ENCODE measurements around the gene OTULIN. TPM values are rescaled to one million over a fixed set of nuclear protein-coding genes. Genes with fewer than 3 reads are reported as not detected.

Gene OTULIN
- total RNA-seq, 6 experiments from 2014 or later = 17.5 to 22.0 (median 21.3) TPM

GRCh38 chr5:14744296-14745187 is 80.0 kb downstream of the OTULIN start:
- H3K4me1 Mint-ChIP-seq (ENCODE audit: low read depth) = peaks cover 43% of the 10 kb centered on the region
- peaks cover 22% of the 10 kb centered on the region for H3K36me3 Mint-ChIP-seq (ENCODE audit: low read depth)
- no peaks in the 10 kb centered on the region for H3K9me3 Mint-ChIP-seq
- H3K4me3 Mint-ChIP-seq = peak overlapping the region; percentile 5; the same call in 1 of the 2 replicates
- peak overlapping the region; percentile 69 for H3K27ac Mint-ChIP-seq
- peaks cover 2% of the 10 kb centered on the region; the same call in 1 of the 2 replicates for H3K27me3 Mint-ChIP-seq (ENCODE audit: insufficient read depth)
- DNase-seq = no peak
- TF ChIP-seq, protein P1, sequence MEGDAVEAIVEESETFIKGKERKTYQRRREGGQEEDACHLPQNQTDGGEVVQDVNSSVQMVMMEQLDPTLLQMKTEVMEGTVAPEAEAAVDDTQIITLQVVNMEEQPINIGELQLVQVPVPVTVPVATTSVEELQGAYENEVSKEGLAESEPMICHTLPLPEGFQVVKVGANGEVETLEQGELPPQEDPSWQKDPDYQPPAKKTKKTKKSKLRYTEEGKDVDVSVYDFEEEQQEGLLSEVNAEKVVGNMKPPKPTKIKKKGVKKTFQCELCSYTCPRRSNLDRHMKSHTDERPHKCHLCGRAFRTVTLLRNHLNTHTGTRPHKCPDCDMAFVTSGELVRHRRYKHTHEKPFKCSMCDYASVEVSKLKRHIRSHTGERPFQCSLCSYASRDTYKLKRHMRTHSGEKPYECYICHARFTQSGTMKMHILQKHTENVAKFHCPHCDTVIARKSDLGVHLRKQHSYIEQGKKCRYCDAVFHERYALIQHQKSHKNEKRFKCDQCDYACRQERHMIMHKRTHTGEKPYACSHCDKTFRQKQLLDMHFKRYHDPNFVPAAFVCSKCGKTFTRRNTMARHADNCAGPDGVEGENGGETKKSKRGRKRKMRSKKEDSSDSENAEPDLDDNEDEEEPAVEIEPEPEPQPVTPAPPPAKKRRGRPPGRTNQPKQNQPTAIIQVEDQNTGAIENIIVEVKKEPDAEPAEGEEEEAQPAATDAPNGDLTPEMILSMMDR (IDR thresholded peaks at IDR 0.05) = peak; percentile 14; the same call in 1 of the 2 replicates

- Mint-ChIP-seq H3K4me1 (ENCODE audit: low read depth) (peaks cover 43% of the 10 kb centered on the region), H3K27ac (no peak overlapping the region), H3K9me3 (no peaks in the 10 kb centered on the region), H3K4me3 (no peak overlapping the region), H3K36me3 (ENCODE audit: low read depth) (peaks cover 22% of the 10 kb centered on the region), H3K27me3 (ENCODE audit: insufficient read depth) (peaks cover 2% of the 10 kb centered on the region; the same call in 1 of the 2 replicates)
- TF ChIP-seq, protein P1 (IDR thresholded peaks at IDR 0.05) = no peak
- no peak for DNase-seq
Observed at GRCh38 chr5:14745188-14745563, 80.7 kb downstream of the OTULIN start.

DNA sequence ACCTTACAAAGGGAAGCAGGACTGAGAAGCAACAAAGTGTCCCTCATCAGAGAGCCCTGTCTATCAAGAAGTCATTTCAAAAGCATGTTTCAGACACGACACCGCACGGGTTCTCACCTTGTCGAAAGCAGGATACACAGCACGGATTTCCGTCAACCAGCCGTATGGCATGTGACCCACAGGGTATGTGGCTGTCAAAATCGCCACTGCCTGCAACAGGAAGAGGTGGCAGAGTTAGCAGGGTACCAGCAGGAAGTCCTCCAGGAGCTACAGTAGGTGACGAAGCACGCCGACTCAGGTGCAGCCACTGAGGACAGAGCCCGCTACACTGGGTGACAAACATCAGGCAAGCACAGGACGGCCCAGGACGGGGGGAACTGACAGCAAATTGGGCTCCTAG is 81.2 kb downstream of the OTULIN start:
- Mint-ChIP-seq H3K9me3 (no peaks in the 10 kb centered on the region), H3K4me3 (no peak overlapping the region), H3K36me3 (ENCODE audit: low read depth) (peaks cover 19% of the 10 kb centered on the region), H3K27me3 (ENCODE audit: insufficient read depth) (peaks cover 2% of the 10 kb centered on the region; the same call in 1 of the 2 replicates), H3K4me1 (ENCODE audit: low read depth) (peaks cover 43% of the 10 kb centered on the region), H3K27ac (no peak overlapping the region)
- TF ChIP-seq, protein P1 (IDR thresholded peaks at IDR 0.05) = no peak
- no peak for DNase-seq

DNA sequence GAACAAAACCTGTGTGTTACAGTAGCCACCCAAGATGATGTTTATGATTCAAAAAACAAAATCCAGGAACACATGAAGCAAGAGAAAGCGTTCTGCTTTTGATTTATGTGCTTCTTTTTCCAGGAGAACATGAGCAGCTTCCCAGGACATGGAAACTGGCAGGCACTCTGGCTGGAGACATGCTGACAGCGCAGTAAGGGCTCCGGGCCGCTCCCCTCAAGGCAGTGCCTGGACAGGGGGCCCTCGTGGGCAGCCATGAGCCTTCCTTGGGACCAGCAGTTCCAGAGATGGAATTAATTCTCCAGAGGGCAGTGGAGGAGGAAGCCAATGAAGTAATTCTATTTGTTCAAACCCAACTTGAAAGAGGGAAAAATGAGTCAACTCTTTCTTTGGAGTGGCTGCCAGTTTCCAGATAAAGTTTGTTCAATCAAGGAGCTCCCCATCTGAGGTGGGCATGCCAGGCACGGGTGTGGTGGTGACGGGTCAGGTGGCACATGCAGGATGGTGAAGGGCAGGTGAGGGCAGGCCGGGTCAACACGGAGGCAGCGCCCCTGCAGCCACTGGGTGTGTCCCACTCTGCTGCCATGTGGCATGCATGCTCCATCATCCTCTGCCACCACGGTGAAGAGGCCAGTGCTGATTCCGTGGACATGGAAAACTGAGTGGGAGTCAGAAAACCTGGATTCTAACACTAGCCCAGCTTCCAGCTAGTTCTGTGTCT is 83.8 kb downstream of the OTULIN start:
- Mint-ChIP-seq H3K4me3 (no peak overlapping the region), H3K36me3 (ENCODE audit: low read depth) (no peaks in the 10 kb centered on the region; the same call in 1 of the 2 replicates), H3K27ac (no peak overlapping the region), H3K9me3 (no peaks in the 10 kb centered on the region), H3K27me3 (ENCODE audit: insufficient read depth) (peaks cover 2% of the 10 kb centered on the region; the same call in 1 of the 2 replicates), H3K4me1 (ENCODE audit: low read depth) (peaks cover 29% of the 10 kb centered on the region)
- TF ChIP-seq, protein P1 (IDR thresholded peaks at IDR 0.05) = no peak
- no peak for DNase-seq

Other genes starting within 250 kb of the OTULIN start
- 10 to 100 TPM in 4 of 6 experiments, 1 to 10 TPM in 2; 9.3 to 25.7 (median 21.7) TPM for gene OTULINL, start 82.9 kb upstream of the OTULIN start, total RNA-seq (2021; fragmentation: NEBNext Ultra II Directional; extraction: Animal tissue kit (Norgen Biotek cat#: 25700))
- gene ANKH, start 207.1 kb downstream of the OTULIN start, total RNA-seq (2021; fragmentation: NEBNext Ultra II Directional; extraction: Animal tissue kit (Norgen Biotek cat#: 25700)) = 10 to 100 TPM; 32.5 to 35.7 (median 33.0) TPM